Mononuclear cell (primary cell): ENCODE data around the gene ZXDC. TPM values are rescaled to one million over a fixed set of nuclear protein-coding genes. Genes with fewer than 3 reads are reported as not detected.

Experiments used
- H3K27me3 ChIP-seq: 2 replicates; pipeline ENCODE4 v1.6.0; 2011; ENCODE audit warnings: low read length, control low read depth; ENCODE audit not compliant: insufficient read depth
- H3K4me1 ChIP-seq: 2 replicates; pipeline ENCODE4 v1.5.1; 2011; ENCODE audit warnings: mild to moderate bottlenecking, low read length, control low read depth; ENCODE audit not compliant: insufficient read depth
- H3K4me3 ChIP-seq: 2 replicates; pipeline ENCODE4 v1.5.1; 2011; ENCODE audit warnings: mild to moderate bottlenecking, low read length, moderate library complexity
- H3K9me3 ChIP-seq: 2 replicates; pipeline ENCODE4 v1.5.1; 2011; ENCODE audit warnings: low read depth, mild to moderate bottlenecking, control low read depth, low read length
- total RNA-seq: library from RNA; depleted of rRNA; stranded (reverse); fragments of >200 nt; gene quantifications from one replicate; pipeline ENCODE4 v1.2.3, GENCODE V29; 2012

Gene ZXDC
- total RNA-seq, 1 donor = 63.2 TPM

DNA sequence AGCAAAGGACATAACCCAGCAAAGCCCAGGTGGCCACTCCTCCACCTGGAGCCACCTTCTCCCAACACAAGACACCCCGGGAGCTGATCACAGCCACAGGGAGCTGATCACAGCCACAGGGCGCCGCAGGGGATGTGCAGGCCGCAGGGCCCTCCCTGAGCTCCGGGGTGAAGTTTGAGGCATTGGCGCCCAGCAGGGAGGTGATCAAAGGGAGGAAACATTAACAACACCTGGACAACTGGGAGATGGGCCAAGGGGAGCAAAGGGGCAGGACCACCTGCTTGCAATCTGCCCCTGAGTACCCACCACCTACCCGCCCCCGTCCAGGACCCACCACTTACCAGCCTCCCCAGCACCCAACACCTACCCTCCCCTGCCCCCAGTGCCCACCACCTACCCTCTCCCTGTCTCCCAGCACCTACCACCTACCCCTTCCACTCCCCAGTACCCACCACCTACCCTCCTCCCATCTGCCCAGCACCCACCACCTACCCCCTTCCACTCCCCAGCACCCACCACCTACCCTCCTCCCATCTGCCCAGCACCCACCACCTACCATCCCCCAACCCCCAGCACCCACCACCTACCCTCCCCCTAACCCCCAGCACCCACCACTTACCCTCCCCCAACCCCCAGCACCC is 39.5 kb upstream of the ZXDC start:
- Histone ChIP-seq H3K4me3 (no peak overlapping the region), H3K9me3 (no peaks in the 10 kb centered on the region)

DNA sequence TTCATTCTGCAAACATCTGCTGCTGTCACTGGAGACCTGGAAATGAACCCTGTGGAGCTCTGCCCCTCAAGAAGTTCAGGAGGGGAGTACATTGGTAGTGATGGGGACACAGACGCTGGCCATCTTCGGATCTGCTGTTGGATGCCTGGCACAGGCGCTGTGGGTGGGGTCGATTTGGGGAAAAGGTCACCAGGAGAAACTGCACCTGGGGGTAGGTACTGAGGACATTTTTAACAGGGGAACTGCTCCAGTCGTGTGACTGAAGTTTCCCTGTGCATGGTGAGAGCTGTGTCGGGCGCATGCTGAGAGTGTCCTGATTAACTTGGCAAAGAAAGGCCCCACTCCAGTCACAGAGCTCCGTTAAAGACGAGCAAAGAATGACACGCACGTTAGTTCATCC is 38.5 kb upstream of the ZXDC start:
- H3K9me3 ChIP-seq = no peaks in the 10 kb centered on the region
- H3K27me3 ChIP-seq = no peaks in the 10 kb centered on the region
- H3K4me3 ChIP-seq = no peak overlapping the region
- no peaks in the 10 kb centered on the region for H3K4me1 ChIP-seq

More for the DNA sequence above, 39.5 kb upstream of the ZXDC start:
- Histone ChIP-seq H3K4me1 (no peaks in the 10 kb centered on the region), H3K27me3 (no peaks in the 10 kb centered on the region)

DNA sequence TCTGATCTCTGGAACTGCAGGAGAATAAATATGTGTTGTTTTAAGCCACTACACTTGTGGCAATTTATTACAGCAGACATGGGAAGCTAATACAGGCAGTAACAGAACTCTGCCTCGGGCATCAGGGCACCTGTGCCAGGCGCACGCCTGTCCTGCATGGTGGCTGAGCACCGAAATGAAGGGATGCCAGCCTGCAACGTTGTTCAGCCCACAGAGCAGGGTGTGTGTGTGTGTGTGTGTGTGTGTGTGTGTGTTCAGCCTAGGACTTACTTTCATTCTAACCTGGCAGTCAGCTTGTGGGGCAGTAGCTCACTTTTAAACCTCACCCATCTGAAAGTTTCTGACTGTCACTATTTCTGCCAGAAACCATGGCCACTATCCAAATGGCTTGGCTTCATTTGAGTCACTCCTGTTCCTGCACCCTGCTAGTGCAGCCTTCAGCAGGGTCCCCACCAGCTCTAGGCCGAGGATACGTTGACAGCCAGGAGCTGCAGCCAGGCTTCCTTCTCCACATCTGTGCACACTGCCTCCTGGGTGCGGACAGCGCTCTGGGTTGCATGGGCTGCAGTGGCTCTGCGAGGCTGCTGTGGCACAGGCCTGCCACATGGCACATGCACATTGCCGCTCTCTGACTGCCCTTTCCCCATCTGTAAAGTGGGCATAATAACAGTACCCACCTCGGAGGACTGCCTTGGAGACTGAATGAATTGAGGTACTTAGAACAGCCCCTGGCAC is 37.4 kb upstream of the ZXDC start:
- H3K27me3 ChIP-seq = no peaks in the 10 kb centered on the region
- H3K4me3 ChIP-seq = no peak overlapping the region
- no peaks in the 10 kb centered on the region for H3K4me1 ChIP-seq
- H3K9me3 ChIP-seq = no peaks in the 10 kb centered on the region

DNA sequence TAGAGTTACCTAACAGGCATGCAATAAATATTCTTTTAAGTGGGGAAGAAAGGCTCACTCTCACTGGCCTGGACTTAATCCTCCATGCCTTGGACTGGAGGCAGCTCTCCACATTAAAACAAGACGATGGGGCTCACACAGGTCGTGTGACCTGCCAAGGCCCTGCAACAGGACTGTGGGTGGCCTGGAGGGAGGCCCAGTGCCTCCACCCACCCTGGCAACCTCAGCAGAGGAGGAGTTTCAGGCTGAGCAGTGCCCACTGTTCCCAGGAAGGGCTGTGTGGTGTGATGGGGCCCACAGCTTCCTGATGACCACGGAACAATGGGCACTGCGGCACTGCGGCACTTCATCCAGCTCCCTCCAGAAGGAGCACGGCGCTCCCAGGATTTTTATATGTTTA is 36.3 kb upstream of the ZXDC start:
- Histone ChIP-seq H3K27me3 (no peaks in the 10 kb centered on the region), H3K4me3 (no peak overlapping the region), H3K4me1 (no peaks in the 10 kb centered on the region), H3K9me3 (no peaks in the 10 kb centered on the region)

DNA sequence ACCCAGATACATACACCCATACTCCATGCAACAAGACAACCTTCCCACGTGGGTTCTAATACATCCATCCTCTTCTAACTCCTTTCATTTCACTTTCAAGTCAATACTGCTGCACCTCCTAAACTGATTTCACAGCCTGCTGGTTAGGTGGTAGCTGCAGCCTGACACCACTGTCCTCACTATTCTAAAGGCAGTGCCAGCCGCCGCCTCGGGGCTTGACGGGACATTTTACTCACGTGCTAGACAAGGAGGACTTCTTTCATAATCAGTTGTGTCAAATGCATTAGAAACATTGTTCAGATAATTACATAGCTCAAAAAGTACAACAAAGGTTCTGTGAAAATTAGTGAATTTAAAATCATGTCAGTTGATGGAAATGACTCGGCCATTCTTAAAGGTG is 35.6 kb upstream of the ZXDC start:
- no peaks in the 10 kb centered on the region for H3K4me1 ChIP-seq
- H3K27me3 ChIP-seq = no peaks in the 10 kb centered on the region
- H3K9me3 ChIP-seq = no peaks in the 10 kb centered on the region
- H3K4me3 ChIP-seq = no peak overlapping the region

DNA sequence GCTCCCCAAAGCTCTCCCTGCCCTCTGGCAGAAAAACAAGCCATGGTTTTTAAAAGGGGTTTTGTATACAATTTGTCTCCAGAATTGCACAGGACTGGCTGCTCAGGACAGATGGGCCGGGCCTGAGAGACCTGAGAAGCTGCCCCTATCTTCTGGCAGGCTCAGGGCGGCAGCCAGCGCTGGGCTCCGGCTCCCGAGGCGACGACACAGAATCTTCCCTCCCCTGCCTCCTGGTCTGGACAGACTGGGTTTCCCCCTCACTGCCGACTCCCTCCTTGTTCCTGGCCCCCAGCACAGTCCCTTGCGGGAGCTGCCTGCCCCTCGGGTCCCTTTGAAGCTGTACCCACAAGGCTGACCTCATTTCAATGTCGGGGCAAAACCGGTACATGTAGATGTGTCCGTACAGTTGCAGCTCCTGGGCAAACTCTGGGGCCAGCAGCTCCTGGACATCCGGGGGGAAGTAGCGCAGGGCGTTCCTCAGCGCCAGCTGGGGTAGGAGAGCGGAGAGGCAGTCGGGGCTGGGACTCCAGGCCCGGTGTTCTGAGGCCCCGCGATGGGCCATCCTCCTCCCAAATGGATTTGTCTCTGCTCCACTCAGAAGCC is 34.7 kb upstream of the ZXDC start:
- H3K9me3 ChIP-seq = no peaks in the 10 kb centered on the region
- no peak overlapping the region for H3K4me3 ChIP-seq
- no peaks in the 10 kb centered on the region for H3K4me1 ChIP-seq
- no peaks in the 10 kb centered on the region for H3K27me3 ChIP-seq

DNA sequence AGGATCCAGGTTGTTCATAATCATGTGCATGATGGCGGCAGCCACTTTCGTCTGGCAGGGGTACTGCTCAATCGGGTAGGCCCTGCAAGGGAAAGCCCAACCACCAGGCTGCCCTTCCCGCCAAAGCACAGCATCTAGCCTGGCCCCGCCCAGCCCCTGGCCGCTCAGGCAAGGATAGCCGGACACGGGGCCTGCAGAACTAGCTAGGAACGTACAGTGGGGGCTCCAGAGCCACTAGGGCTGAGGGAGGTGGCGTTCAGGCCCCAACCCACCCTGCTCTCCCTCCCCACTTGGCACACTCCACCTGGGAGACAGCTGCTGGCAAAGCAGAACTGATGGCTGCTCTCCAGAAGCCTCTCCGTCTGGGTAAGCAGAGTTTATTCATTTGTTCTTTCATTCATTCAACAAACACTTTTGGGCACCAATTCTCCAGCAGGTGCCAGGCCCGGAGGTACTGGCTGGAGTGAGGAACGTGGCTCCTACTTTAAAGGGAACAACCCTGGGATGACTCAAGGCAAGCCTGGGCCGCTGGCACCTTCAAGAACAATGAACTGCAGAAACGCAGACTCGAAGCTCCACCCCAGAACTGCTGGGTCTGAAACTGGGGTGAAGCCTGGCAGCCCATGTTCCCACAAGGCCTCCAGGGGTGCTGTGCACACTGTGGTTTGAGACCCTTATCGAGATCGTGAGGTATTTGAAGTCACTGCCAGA is 34.1 kb upstream of the ZXDC start:
- Histone ChIP-seq H3K4me1 (no peaks in the 10 kb centered on the region), H3K4me3 (no peak overlapping the region), H3K27me3 (no peaks in the 10 kb centered on the region), H3K9me3 (no peaks in the 10 kb centered on the region)

DNA sequence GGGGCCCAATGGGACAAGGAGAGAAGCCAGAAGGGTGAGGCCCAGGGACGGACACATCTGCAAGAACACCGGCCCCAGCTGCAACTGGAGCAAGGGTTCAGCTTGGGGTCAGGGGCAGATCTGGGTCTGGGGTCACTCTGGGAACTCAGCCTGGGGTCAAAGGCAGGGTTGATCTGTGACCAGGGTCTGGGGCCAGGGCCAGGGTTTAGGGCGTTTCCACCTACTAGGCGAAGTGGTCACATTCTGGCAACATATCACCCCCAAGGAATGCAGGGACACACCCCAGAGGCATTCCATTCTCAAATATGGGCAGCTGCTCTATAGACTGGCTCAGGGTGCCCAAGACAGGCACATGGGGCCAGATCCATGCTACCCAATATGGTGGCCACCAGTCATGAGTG is 32.9 kb upstream of the ZXDC start:
- Histone ChIP-seq H3K4me1 (no peaks in the 10 kb centered on the region), H3K27me3 (no peaks in the 10 kb centered on the region), H3K4me3 (no peak overlapping the region), H3K9me3 (no peaks in the 10 kb centered on the region)

DNA sequence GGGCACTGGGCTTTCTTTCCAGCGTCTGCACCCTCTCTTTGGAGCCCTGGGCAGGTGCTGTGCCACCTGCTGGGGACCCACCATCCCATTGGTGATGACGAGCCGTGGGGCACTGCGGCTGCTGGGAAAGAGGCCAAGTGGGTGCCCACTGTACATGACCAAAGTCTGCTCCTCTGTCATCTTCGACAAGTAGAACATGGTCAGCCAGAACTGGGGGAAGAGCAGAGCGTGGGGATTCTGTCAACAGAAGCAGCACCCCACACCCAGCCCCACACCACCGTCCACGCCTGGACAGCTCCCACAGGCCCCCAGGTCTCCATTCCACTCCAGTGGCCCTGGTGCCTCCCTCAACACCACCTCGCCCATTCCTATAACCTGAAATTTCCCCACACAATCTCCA is 32.2 kb upstream of the ZXDC start:
- H3K4me3 ChIP-seq = no peak overlapping the region
- no peaks in the 10 kb centered on the region for H3K9me3 ChIP-seq
- H3K27me3 ChIP-seq = no peaks in the 10 kb centered on the region
- no peaks in the 10 kb centered on the region for H3K4me1 ChIP-seq

DNA sequence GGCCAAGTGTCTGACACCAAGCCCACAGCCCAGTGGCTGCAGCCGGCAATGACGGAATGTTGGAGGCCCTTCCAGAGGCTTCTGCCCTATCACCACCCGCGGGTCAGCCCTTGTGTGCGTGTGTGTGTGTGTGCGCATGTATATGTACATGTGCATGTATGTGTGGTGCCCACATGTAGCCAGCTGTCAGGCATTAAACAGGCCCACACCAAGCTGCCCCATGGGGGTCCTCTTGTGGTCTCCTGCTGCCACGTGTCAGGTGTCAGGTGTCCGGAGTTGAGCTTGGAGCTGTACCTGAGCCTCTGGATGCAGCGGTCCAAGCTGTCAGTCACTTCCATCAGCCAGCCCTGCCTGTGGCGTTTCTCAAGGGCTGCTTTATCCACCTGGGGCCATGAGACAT is 28.0 kb upstream of the ZXDC start:
- no peak overlapping the region for H3K4me3 ChIP-seq
- no peaks in the 10 kb centered on the region for H3K27me3 ChIP-seq
- no peaks in the 10 kb centered on the region for H3K9me3 ChIP-seq
- no peaks in the 10 kb centered on the region for H3K4me1 ChIP-seq

DNA sequence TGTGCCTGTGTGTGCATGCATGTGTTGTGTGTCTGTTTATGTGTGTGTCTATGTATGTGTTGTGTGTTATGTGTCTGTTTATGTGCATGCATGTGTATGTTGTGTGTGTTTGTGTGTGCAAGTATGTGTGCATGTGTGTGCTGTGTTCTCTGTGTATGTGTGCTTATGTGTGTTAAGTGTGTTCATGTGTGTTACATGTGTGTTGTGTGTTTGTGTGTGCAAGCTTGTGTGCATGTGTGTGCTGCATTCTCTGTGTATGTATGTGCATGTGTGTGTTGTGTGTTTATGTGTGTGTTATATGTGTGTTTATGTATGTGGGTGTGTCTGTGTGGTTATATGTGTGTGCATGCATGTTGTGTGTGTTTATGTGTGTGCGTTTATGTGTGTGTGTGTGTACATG is 27.0 kb upstream of the ZXDC start:
- H3K27me3 ChIP-seq = no peaks in the 10 kb centered on the region
- H3K4me1 ChIP-seq = no peaks in the 10 kb centered on the region
- H3K4me3 ChIP-seq = no peak overlapping the region
- no peaks in the 10 kb centered on the region for H3K9me3 ChIP-seq

DNA sequence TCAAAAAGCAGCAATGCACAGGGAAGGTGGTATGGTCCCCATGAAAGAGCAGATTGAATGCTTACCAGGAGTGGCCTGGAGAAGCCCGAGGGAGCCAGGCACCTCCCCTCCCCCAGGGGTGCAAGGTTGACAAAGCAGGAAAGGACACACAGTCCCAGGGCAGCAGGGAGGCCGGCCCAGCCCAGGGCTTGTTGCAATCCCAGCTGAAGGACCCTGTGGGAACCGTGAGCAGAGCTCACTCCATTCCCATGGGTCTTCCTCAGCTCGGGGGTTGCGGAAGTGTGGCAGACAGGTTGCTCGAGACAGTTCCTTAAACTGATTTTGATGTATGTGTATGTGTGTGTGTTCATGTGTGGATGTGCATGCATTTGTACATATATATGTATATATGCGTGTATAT is 26.0 kb upstream of the ZXDC start:
- no peaks in the 10 kb centered on the region for H3K4me1 ChIP-seq
- H3K9me3 ChIP-seq = no peaks in the 10 kb centered on the region
- no peaks in the 10 kb centered on the region for H3K27me3 ChIP-seq
- no peak overlapping the region for H3K4me3 ChIP-seq

DNA sequence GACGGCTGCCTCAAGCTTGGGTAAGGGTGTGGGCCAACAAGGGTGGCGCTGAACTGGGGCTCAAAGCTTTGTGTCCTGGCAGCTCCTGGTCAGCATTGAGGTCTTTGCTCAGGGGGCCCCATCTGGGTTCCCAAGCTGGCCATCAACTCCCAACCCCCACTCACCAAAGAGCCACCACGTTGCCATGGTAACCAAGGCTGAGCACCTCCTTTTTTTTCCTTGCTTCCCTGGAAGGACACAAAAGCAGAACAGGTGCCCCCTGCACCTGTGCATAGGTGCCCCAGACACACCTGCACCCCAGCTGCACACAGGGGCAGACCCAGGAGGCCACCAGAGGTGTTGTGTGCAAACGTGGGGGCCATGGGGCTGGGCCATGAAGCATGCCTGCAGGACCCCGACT is 25.4 kb upstream of the ZXDC start:
- no peaks in the 10 kb centered on the region for H3K4me1 ChIP-seq
- no peaks in the 10 kb centered on the region for H3K9me3 ChIP-seq
- no peaks in the 10 kb centered on the region for H3K27me3 ChIP-seq
- H3K4me3 ChIP-seq = no peak overlapping the region

DNA sequence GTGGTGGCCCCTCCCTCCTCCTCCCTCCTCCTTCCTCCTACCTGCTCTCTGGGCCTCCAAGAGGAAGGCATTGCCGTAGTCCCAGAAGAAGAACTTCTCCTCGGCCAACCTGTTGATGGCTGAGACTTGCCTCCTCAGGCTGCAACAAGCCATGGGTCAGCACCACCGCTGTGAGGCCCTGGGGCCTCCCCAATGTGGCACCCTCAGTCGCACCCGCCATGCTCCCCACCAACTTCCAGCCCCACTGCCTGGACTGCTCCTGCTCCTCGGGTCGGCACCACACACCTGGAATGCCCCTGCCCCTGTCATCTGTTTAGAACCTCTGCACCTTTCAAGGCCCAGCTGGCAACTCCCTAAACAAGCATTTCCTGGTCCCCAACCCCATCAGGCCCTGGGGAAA is 24.3 kb upstream of the ZXDC start:
- Histone ChIP-seq H3K4me3 (no peak overlapping the region), H3K4me1 (no peaks in the 10 kb centered on the region), H3K9me3 (no peaks in the 10 kb centered on the region), H3K27me3 (no peaks in the 10 kb centered on the region)

DNA sequence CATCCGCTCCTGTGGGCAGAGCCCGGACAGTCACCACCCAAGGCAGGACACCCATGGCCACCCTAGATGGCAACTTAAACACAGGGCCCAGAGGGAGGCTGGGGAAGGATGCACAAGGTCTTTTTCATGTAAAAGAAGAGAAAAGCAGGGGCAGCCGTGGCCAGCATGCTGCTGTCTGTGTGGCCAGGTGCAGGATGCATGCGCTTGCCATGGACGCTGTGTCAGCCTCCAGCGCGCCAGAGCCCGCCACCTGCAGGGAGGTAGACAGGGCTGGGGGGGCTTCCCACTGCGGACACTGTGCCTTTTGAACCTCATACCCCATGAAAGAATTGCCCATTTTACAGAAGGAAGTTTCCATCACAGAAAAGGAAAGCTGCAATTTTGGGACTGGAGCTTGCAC is 23.7 kb upstream of the ZXDC start:
- Histone ChIP-seq H3K4me1 (no peaks in the 10 kb centered on the region), H3K4me3 (no peak overlapping the region), H3K27me3 (no peaks in the 10 kb centered on the region), H3K9me3 (no peaks in the 10 kb centered on the region)
